Breast epithelium (tissue), 3 donors: ENCODE data around the gene AOC3.

Experiments used
- POLR2A ChIP-seq: fragments of 450-650 bp; IDR thresholded peaks from one replicate; pipeline ENCODE4 v1.6.1; 2016; ENCODE audit warnings: antibody characterized with exemption, mild to moderate bottlenecking, moderate library complexity
- TF ChIP-seq, protein P1 (sequence below), 3 donors: fragments of 450-650 bp; IDR thresholded peaks; one replicate each; pipeline ENCODE4 v1.5.1; 2016 to 2017; ENCODE audit warnings: antibody characterized with exemption in 3 of 3, mild to moderate bottlenecking in 3 of 3, moderate library complexity in 3 of 3

- TF ChIP-seq, protein P1, sequence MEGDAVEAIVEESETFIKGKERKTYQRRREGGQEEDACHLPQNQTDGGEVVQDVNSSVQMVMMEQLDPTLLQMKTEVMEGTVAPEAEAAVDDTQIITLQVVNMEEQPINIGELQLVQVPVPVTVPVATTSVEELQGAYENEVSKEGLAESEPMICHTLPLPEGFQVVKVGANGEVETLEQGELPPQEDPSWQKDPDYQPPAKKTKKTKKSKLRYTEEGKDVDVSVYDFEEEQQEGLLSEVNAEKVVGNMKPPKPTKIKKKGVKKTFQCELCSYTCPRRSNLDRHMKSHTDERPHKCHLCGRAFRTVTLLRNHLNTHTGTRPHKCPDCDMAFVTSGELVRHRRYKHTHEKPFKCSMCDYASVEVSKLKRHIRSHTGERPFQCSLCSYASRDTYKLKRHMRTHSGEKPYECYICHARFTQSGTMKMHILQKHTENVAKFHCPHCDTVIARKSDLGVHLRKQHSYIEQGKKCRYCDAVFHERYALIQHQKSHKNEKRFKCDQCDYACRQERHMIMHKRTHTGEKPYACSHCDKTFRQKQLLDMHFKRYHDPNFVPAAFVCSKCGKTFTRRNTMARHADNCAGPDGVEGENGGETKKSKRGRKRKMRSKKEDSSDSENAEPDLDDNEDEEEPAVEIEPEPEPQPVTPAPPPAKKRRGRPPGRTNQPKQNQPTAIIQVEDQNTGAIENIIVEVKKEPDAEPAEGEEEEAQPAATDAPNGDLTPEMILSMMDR (IDR thresholded peaks at IDR 0.05), result no peak
- TF ChIP-seq POLR2A, result no peak
These were observed 6.0 kb upstream of the AOC3 start for GRCh38 chr17:42844761-42845555.
